Loucy (cell line): ENCODE results near the gene CXCL10.

Experiments used
- EZH2phosphoT487 ChIP-seq: fragments of 200-600 bp; IDR thresholded peaks from 2 replicates; pipeline ENCODE4 v1.6.1; 2018; ENCODE audit warnings: antibody characterized with exemption, mild to moderate bottlenecking, moderate library complexity, borderline replicate concordance
- TF ChIP-seq, protein P1 (sequence below): fragments of 200-600 bp; sonication (generic); conservative IDR thresholded peaks from 2 replicates; pipeline ENCODE4 v1.5.1; 2014; ENCODE audit warnings: mild to moderate bottlenecking, antibody characterized with exemption, low read length

- TF ChIP-seq, protein P1, sequence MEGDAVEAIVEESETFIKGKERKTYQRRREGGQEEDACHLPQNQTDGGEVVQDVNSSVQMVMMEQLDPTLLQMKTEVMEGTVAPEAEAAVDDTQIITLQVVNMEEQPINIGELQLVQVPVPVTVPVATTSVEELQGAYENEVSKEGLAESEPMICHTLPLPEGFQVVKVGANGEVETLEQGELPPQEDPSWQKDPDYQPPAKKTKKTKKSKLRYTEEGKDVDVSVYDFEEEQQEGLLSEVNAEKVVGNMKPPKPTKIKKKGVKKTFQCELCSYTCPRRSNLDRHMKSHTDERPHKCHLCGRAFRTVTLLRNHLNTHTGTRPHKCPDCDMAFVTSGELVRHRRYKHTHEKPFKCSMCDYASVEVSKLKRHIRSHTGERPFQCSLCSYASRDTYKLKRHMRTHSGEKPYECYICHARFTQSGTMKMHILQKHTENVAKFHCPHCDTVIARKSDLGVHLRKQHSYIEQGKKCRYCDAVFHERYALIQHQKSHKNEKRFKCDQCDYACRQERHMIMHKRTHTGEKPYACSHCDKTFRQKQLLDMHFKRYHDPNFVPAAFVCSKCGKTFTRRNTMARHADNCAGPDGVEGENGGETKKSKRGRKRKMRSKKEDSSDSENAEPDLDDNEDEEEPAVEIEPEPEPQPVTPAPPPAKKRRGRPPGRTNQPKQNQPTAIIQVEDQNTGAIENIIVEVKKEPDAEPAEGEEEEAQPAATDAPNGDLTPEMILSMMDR = no peak
- TF ChIP-seq EZH2phosphoT487 = no peak
These were observed 32.1 kb upstream of the CXCL10 start for GRCh38 chr4:76055421-76055820.
